ENCODE data around the gene WFIKKN1.

DNA sequence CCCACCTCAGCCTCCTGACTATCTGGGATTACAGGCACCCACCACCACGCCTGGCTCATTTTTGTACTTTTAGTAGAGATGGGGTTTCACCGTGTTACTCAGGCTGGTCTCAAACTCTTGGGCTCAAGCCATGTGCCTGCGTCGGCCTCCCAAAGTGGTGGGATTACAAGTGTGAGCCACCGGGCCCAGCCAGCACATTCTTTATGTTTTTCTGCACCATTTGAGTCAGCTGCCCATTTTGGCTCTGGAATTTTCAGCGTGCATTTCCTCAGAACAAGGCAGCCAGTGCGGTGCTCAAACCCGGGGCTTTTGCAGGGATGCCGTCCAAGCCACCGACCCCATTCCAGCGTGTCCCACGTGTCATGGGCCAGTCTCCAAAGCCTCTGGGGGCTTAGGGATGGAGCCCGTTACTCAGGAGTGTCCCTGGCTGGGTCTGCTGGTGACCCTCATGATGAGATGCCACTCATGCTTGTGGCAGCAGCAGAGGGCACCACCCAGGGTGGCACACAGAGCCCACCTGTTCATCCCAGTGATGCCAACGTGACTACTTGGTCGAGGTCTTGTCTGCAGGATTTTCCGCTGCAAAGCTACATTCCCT lies 44.6 kb upstream of the WFIKKN1 start:
- TF ChIP-seq POLR2A (IDR thresholded peaks at IDR 0.05; ENCODE audit: low read depth, low read length) (no peak), POLR2AphosphoS5 (IDR thresholded peaks at IDR 0.05; ENCODE audit: low read depth, low read length) (no peak; the same call in 1 of the 2 replicates), TAF1 (IDR thresholded peaks at IDR 0.05; ENCODE audit: borderline replicate concordance, low read depth, low read length) (no peak)
